HG03196 (cell line): Measurements from ENCODE around the gene RNPEPL1.

Source experiments
- ATAC-seq: cut with Tn5 transposase; IDR thresholded peaks from one replicate; pipeline ENCODE4 v1.9.1; 2021; ENCODE audit not compliant: unreplicated experiment

Gene RNPEPL1

DNA sequence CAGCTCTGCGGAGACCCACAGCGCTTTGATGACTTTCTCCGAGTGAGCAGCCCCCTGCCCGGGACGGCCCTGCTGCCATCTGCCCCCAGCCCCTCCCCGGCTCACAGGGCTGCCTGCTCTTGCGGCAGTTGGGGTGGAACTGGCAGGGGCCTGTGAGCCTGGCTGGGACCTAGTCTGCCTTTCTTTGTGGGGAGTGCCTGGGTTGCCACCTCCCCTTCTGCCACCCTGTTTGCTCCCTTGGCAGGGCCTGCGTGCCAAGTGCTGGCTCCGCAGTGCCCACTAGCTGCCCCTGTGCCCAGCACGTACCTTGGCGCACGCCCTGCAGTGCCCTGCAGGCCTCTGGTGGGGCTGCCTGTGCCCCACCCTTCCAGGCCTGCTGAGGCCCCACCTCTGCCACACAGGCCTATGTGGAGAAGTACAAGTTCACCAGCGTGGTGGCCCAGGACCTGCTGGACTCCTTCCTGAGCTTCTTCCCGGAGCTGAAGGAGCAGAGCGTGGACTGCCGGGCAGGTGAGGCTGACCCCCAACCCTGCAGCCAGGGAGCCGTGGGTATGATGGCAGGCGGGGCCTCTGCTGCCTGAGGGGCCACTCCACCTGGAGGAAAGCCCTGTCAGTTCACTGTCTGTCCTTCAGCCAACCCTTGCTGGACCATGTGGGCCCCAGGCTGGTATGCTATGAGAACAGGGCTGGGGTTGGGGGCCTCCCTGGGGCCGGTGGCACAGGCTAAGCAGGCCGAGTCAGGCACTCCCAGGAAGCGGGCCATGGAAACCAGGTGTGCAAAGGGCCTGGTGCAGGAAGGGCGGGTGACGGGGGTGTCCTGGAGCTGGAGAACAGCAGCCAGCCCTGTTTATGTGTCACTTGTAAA lies 7.0 kb downstream of the RNPEPL1 start:
- ATAC-seq, result no peak

DNA sequence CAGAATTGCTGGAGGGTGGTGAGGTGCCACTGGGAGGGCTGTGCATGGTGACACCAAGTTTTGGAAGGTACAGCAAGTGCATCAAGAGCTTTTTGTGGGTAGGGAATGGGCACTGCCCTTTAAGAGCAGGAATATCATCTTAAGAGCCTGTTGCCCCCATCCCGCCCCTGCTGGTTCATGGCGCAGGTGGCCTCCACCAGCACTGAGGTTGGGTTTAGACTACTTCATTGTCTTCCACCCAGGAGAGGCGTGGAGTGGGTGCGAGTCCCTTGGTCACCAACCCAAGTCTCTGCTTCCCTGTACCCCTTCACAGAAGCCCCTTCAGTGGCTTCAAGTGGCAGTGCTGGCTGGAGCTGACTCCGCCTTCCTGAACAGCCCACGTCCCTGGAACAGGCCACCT lies 7.8 kb downstream of the RNPEPL1 start:
- no peak for ATAC-seq

DNA sequence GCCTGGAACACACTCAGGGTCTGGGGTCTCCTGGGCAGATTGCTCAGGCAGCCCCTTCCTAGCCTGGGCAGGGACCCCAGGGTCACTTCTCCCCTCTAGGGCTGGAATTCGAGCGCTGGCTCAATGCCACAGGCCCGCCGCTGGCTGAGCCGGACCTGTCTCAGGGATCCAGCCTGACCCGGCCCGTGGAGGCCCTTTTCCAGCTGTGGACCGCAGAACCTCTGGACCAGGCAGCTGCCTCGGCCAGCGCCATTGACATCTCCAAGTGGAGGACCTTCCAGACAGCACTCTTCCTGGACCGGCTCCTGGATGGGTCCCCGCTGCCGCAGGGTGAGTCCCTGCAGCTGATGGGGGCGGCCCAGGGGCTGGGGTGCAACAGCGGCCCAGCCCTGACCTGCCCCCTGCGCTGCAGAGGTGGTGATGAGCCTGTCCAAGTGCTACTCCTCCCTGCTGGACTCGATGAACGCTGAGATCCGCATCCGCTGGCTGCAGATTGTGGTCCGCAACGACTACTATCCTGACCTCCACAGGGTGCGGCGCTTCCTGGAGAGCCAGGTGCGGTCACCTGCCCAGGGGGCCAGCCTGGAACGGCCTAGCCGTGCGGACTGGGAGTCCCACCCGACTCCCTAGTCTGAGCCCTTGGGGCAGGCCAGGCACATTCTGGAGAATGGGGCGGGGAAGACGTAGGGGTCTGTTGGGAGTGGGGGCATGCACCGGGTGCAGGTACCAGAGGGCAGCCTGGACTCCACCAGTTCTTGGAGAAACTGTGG lies 8.3 kb downstream of the RNPEPL1 start:
- no peak for ATAC-seq

DNA sequence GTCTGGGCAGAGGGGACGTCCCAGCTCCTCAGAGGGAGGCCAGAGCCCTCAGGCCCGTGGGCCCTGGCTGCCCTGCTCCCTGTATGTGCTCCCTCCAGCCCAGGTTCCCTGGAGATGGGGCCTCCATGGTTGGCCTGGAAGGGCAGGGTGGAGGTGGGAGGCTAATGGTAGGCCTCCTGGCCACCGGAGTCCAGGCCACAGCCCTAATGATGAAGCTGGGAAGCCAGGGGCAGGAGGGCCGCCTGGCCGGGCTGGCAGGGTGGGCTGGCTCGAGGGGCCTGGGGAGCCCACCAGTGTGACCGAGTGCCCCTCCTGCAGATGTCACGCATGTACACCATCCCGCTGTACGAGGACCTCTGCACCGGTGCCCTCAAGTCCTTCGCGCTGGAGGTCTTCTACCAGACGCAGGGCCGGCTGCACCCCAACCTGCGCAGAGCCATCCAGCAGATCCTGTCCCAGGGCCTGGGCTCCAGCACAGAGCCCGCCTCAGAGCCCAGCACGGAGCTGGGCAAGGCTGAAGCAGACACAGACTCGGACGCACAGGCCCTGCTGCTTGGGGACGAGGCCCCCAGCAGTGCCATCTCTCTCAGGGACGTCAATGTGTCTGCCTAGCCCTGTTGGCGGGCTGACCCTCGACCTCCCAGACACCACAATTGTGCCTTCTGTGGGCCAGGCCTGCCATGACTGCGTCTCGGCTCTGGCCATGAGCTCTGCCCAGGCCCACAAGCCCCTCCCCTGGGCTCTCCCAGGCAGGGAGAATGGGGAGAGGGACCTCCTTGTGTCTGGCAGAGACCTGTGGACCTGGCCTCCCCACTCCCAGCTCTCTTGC lies 9.2 kb downstream of the RNPEPL1 start:
- no peak for ATAC-seq

DNA sequence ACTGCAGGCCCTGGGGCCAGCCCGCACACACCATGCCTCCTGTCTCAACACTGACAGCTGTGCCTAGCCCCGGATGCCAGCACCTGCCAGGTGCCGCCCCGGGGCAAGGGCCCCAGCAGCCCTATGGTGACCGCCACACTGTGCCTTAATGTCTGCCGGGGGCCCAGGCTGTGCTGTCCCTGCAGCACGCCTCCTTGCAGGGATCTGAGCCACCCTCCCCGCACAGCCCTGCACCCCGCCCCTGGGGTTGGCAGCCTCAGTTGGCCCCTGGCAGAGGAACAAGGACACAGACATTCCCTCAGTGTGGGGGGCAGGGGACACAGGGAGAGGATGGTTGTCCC lies 9.8 kb downstream of the RNPEPL1 start:
- no peak for ATAC-seq

DNA sequence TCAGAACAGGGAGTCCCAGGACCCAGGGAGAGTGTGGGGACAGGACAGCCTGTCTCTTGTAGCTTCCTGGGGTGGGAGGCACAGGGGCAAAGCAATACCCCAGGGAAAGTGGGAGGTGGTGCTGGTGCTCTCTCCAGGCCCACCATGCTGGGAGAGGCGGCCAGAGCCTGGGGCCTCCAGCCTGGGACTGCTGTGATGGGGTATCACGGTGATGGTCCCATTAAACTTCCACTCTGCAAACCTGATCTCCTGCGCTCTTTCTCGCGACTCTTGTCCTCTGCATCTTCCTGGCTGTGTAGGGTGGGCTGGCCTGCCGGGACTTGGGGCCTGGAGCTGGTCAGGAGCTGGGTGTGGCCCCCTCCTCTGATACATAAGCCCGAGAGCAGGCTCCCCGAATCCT lies 10.2 kb downstream of the RNPEPL1 start:
- no peak for ATAC-seq

DNA sequence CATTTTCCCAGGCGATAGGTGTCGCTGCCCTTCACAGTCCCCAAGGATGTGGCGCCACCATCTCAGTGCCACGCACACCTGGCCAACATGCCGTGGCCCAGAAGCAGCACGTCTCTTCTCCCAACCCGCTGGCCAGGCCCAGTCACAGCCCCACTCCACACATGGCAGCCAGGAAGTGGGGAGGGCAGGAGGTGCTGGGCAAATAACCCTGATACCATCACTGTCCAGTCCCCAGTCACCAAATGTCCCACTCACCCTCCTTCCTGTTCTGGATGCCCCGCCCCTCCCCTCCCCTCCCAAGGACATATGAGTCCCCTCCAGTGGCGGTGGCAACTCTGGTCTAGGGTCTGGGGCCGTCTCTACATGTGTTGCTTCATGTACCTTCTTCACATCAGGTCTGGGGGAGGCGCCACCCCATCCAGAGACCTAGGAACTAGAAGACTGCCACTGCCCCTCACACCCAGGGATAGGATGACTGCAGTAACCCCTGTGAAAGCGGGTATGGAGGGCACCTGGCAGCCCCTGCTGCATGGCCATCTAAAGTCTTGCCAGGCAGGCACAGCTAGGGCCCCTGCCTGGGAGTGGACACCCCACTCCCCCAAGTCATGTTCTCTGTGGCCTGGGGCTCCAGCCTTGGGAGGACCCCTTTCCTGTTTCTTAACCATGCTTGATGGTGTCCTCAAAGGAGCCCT lies 10.9 kb downstream of the RNPEPL1 start:
- no peak for ATAC-seq

DNA sequence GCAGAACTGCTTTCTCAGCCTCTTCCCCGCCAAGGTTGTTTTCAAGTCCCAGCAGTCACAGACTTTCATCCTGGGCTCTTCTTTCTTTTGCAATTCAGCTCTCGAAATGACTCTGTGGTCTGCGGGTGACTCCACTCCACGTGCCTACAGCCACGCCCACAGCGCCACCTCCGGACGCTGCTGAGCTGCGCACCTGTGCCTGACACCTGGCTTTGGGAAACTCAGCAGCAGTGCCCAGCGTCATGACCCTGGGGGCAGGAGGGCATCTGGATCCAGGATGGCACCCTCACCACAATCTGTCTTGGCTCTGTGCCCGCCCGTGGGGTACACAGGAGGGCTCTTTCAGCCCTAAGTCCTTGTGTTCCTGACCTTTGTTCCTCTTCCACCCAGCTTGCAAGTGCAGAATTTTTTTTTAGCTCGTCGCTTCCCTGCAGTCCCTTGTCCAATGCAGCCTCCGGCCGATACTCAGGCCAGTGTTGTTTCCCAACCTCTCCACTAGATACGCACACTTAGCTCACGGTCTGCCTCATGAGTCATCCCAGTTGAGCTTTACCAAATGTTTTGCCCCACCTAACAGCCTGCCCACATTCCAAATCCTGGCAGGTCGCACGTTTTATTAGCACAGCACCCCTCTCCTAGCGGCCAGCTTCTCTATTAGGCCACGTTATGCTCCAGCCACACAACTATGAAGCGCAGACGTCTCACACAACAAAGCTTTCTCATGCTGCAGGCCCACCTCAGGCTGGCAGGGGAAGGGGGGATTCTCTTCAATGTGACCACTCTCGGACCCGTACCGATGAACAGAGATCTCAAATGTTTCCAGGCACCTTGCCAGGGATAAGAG lies 11.7 kb downstream of the RNPEPL1 start:
- no peak for ATAC-seq

DNA sequence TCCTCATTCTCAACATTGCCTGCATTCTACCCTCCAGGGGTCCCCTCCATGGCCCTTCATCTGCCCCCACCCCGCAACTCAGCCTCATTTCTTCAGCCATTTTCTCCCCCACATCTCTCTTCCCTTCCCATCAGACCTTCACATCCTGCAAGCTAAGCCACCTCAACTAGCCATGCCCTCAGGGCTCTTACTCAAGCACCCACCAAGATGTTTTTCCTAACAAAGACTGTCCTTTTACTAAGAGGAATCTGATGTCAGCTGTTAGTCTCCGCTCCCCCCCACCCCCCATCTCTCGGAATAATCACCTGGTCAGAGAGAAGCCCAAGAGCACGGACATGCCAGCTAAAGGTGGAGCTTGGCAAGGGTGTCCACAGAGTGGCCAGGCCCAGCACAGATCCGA lies 13.5 kb downstream of the RNPEPL1 start:
- no peak for ATAC-seq

DNA sequence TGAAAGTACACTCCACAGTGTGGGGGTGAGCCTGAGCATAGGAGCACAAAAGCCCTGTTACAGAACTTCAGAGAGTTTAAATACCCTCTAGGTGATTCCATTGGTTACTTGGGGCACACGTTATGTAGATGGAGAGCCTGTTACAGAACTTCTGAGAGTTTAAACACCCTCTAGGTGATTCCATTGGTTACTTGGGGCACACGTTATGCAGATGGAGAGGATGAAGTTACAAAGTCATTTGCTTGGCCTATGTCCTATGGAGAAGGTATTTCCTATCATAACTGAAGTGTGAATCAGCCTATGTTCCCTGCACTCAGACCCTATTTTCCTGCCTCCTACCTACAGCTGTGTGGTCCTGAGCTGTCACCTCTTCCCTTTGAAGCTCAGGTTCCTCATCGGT lies 14.5 kb downstream of the RNPEPL1 start:
- ATAC-seq, result no peak

DNA sequence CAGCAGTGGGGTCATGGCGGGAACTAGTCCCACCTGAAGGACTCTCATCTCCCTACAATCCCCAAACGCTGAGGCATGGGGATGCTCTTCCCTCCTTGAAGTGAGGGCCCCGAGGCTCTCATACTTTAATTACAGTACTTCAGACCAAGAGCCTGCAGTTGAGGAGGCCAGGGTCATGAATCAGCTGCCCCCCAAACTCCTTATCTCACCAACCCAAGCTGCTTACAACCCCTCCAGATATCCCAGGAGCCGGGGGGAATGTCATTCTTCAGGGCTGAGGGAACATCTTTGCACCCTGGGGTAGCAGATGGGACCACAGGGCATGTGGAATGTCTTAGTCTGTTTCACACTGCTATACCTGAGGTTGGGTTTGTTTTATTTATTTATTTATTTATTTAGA lies 15.5 kb downstream of the RNPEPL1 start:
- ATAC-seq, result no peak

DNA sequence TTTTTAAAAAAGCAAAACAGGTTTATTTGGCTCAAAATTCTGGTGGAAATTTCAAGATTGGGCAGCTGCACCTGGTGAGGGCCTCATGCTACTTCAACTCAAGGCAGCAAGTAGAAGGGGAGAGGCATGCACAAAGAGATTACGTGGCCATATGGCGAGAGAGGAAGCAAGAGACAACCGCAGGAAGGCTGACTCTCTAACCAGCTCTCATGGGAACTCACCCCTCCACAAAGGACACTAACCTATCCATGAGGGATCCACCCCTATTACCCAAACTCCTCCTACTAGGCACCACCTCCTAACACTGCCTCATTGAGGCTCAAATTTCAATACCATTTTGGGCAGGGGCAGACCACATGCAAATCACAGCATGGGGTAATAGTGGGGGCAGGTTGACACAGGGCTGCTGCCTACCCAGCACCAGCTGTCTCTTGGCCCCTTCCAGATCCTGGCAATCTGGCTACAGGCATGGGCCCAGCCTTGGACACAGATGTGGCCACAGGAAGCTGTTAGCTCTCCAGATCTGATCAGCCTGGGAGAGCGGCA lies 16.3 kb downstream of the RNPEPL1 start:
- ATAC-seq, result peak; percentile 57

DNA sequence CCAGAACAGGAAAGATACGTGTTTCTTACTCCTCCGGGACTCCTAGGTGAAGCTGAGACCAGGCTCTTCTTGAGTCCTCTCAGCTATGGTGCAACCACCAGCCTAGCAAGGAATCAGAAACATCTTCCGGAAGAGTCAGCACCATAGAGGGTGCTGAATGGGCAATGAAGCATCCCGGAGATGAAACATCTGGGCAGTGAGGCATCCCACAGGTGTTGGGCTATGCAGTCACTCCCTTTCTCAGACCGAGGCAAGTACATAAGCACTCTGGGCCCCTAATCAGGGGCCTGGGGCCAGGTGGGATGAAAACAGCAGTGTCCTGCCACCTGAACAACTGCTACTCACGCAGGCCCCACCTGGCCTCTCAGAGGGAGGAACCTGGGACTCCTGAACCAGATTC lies 16.8 kb downstream of the RNPEPL1 start:
- ATAC-seq, result peak; percentile 25

DNA sequence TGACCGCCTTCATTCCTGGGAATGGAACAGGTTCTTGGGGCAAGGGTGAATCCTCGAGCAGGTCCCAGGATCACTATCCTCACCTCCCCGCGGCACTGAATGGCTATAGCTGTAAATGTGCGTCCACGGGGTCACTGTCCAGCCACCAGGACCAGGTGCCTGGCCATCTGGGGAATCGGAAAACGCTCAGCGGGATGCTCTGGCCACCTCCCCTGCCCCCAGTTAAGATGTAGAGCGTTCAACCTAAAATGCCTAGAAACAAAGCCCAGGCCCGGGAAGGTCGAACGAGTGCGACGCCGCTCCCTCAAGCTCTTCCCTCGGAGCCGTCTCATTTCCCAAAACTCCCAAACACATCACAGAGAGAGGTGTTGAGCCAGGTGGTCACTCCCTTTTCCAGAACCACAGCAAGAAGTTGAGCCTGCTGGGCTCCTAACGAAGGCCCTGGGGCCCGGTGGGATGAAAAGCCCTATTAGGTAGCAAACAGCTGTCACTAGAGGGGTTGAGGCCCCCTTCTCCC lies 17.5 kb downstream of the RNPEPL1 start:
- ATAC-seq, result no peak

DNA sequence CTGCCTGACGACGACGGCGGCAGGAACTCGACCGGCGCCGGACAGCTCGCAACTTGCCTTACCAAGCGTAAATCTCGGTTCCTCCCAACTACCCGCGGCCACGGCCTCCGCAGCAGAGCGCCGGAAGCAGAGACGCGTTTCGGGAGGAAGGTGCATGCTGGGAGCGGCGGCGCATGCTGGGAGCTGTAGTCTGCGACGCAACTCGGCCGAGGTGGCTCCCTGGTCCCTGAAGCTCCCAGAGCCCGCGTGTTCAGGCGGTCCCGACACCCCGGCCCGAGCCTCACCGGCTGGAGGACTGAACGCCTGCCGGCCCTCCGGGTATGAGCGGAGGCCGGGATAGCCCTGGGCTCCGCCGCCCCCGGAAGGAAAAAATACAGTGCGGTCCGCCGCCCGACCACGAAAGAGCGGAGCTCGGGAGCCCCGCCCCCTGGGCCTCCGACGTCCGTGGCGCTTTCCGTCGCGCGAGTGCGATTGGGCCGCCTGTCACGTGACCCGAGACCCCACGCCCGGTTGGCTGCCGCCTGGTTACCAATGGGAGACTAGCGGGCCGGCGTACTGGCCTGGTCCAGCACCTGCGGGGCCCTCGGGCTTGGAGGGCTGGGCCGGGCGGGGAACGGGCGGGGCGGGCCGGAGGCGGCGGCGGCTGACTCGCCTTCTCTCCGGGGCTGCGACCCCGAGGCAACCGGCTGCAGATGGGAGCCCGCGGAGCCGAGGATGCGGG lies 18.1 kb downstream of the RNPEPL1 start, which contains the start of gene CAPN10:
Gene CAPN10 (plus strand): TSS at position 537 of the 721 bp plus-strand sequence. CDS start 178 bp downstream, at position 715.
- peak; percentile 60 for ATAC-seq

DNA sequence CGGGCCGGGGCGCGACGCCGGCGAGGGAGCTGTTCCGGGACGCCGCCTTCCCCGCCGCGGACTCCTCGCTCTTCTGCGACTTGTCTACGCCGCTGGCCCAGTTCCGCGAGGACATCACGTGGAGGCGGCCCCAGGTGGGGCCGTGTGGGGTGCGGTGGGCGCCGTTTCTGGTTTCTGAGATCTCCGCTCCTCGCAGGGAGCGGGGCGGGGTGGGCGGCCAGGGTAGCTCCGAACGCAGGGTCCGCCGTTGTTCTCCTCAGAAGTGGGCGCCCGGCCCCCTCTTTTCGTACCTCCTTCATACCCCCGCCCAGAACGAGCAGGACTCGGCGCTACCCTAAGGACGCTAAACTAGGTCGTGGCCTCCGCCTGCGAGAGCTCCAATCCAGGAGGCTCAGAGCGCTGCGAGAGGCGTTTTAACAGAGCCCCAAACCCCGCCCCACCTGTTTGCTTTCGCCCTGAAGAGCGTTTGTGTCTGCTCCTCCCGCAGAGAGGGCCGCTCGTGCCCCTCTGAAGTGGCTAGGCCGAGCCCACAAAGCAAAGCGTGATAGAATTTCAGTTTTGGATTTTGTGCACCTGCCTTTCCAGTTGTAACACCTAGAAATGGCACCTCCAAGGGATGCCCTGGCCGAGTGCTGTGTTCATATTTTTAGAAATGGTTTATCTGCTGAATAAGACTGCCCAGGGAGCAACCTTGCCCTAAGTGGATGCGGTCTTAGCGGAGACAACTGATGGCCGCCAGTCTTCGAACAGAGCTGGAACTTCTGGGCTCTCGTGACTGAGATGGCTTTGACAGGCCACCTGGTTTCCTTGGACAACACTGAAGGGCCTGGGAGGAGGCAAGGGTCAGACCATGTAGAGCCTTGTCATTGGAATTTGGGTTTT lies 18.9 kb downstream of the RNPEPL1 start:
- peak; percentile 6 for ATAC-seq

DNA sequence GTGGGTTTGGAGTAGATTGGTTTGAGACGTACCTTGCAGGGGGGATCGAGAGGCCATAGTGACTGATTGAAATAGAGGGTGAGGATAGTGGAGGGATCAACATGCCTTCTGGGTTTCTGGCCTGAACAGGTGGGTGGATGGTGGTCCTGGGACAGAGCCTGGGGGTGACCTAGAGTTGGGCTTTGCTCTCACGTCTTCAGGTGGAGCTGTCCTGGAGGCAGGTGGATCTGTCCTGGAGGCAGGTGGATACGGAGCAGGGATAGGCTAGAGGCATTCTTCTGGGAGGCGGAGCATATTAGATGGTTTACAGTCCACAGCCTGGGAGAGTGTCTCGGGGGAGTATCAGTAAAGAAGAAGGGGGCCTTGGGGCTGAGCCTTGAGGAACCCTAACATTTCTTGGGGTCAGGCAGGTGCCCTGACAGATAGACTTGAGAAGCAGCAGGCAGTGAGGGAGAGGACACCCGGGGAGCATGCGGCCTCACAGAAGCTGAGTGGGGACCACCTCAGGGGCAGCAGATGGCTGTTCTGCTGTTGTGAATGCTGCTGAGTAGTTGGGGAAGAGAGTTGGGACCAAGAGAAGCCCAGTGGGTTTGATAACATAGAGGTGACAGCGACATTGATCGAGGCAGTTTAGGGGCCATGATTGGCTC lies 19.8 kb downstream of the RNPEPL1 start:
- no peak for ATAC-seq
